HG03432 (cell line): ENCODE data around the gene PDLIM3.

Experiments
- ATAC-seq: cut with Tn5 transposase; IDR thresholded peaks from one replicate; pipeline ENCODE4 v1.9.1; 2021; ENCODE audit warnings: mild to moderate bottlenecking, moderate library complexity; ENCODE audit not compliant: unreplicated experiment

PDLIM3 gene

GRCh38 chr4:185472103-185472542 is 63.2 kb downstream of the PDLIM3 start:
- no peak for ATAC-seq

DNA sequence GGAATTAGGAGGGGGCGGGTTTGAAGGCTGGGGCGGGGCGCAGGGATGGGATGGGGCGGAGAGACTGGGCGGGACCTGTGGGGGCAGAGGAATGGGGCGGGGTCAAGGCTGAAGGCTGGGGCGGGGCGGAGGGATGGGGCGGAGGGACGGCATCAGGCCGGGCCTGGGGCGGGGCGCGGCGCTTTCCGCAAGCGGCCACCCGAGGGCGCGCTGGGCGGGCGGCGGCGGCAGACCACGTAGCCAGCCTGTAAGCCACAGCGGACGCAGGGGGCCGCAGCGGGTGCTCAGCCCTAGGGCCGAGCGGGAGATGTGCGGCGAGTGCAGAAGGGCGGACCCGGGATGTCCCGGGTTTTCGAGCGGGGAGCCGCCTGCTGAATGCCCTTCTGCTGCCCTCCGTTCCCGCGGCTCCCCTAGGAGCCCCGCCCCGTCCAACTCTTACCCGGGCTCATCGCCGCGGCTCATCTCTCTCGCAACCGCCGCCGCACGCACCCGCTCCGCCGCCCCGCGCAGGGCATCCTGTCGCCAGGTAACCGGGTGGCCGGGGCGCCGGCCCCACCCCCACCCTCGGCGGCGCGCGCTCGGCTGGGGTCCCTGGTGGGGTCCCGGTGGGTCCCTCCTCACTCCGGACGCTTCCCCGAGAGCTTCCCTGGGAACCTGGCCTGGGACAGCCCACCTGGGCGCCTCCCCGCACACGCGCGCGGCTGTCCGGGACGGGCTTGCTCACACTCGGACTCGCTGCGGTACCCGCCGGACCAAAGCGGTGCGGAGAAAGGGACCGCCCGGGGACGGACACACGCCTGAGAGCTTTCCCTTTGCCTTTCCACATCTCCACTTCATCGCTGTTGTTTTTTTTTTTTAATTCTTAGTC is 63.8 kb downstream of the PDLIM3 start, which contains the start of gene CCDC110:
Gene CCDC110 (minus strand): TSS at position 499 of the 868 bp plus-strand sequence. CDS start 50 bp downstream, at position 449.
- peak; percentile 97 for ATAC-seq

- no peak for ATAC-seq
These were observed 64.7 kb downstream of the PDLIM3 start for GRCh38 chr4:185470501-185471195.

DNA sequence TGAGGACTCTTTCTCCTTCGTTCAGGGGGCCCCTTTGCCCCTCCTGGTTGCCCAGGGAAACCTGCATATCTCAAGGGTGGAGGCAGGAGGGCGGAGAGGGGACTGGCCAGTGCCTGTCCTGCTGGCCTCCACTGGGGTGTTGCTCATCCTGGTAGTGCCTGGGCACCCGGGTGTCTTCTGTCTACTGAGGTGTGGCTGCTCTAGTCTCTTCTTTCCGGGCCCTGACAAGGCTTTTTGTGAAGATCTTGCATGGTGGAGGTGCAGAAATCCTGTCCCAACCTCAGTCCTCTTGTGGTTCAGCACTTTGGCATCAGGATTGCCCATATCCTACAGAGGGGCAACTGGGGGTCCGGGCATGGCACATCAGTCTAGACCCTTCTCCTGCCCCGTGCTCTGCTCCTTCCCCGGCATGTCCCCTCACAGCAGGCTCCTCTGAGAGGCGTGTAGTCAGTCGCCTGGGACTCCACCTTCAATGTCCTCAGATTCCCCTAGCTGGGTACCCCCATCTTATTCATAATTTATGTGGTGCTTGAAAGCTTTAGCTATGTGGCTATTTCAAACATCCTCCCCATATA is 65.6 kb downstream of the PDLIM3 start:
- no peak for ATAC-seq

GRCh38 chr4:185468999-185469398 is 66.3 kb downstream of the PDLIM3 start:
- ATAC-seq = no peak

- ATAC-seq = no peak
These were observed 67.3 kb downstream of the PDLIM3 start for GRCh38 chr4:185467991-185468390.

- no peak for ATAC-seq
These were observed 68.2 kb downstream of the PDLIM3 start for GRCh38 chr4:185467101-185467500.

- ATAC-seq = no peak
These were observed 69.6 kb downstream of the PDLIM3 start for GRCh38 chr4:185465707-185466106.

- no peak for ATAC-seq
These were observed 70.4 kb downstream of the PDLIM3 start for GRCh38 chr4:185464887-185465286.

DNA sequence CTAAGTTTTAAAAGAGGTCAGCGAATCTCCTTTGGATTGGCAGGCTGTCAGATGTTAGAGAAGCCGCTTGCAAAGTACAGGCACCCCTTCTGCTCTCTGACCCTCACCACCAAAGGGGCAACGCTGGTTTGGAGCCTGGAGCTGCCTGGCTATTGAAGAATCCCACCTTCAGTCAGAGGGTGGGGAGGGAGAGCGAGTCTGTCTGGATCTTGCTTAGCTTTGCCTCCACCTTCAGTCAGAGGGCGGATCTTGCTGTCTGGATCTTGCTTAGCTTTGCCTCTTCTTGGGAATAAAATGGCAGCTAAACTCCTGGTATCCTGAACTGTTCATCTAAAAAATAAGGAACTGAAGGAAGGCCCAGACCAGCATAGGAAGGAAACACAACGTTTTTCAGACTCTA is 71.1 kb downstream of the PDLIM3 start:
- no peak for ATAC-seq

DNA sequence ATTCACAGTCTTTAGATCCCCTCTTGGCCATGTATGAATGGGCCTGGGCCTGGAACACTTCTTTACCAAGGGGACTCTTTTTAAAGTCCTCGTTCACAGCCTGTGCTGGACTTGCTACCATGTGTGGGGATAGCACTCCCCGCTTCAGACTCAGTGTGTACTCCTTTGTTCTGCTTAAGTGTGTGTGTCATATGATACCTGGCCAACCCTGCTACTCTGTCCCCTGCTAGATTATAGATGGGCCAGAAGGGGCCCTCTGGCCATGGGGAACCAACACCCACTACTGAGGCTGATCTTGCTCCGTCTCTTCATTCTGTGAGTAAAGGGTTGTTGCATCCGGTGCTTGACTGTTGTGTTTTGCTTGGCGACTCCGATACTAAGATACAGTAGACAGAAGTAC is 71.8 kb downstream of the PDLIM3 start:
- ATAC-seq = no peak

DNA sequence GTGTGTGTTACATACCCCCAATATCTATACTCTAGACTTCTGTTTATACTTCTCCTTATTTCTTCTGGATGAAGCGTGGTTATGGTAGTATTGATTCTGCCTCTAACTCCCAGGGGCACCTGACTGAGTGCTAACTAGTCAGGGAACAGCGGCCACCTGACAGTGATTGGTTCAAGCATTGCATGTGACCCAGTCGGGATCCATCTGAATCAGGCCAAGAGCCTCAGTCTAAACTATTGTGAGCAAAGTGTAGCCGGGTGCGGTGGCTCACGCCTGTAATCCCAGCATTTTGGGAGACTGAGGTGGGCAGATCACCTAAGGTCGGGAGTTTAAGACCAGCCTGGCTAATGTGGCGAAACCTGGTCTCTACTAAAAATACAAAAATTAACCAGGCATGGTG is 73.7 kb downstream of the PDLIM3 start:
- ATAC-seq = no peak

- ATAC-seq = no peak
These were observed 78.2 kb downstream of the PDLIM3 start for GRCh38 chr4:185457136-185457535.

- no peak for ATAC-seq
These were observed 79.2 kb downstream of the PDLIM3 start for GRCh38 chr4:185456131-185456530.
